Activated naive CD4-positive, alpha-beta T cell treated with anti-CD3 and anti-CD28 coated beads, Interleukin-2, amount 50 U/mL, for 72 hours (primary cell): ENCODE data around the gene GRAMD2A. TPM values are rescaled to one million over a fixed set of nuclear protein-coding genes. Genes with fewer than 3 reads are reported as not detected.
A peak's percentile ranks its signal among the peaks of the same experiment; 100 is the strongest.
"Not testable (repeated sequence)": the region's sequence is repeated elsewhere in the genome, so short reads cannot be mapped to it uniquely, and the experiment has no call there.

Experiments
- ATAC-seq, 2 donors: fragments of 150-1000 bp; cut with Tn5 transposase; 2 replicates each; pipeline ENCODE4 v1.10.0; 2021; ENCODE audit warnings: mild to moderate bottlenecking in 2 of 2, moderate library complexity in 2 of 2
- DNase-seq, 2 donors: peaks; one replicate each; pipeline ENCODE4 v3.0.0; 2021 to 2022; ENCODE audit warnings: low spot score in 2 of 2
- H3K27ac Mint-ChIP-seq, 2 donors: one replicate each; pipeline ENCODE4 v1.8.0; 2022; ENCODE audit warnings: mild to moderate bottlenecking in 2 of 2, mixed read lengths in 2 of 2
- H3K36me3 Mint-ChIP-seq, 2 donors: one replicate each; pipeline ENCODE4 v1.8.0; 2022; ENCODE audit warnings: mixed read lengths in 2 of 2
- H3K9me3 Mint-ChIP-seq, 2 donors: one replicate each; pipeline ENCODE4 v1.8.0; 2022; ENCODE audit warnings: mixed read lengths in 2 of 2
- total RNA-seq, 2 donors: library from RNA; stranded (reverse); gene quantifications; one replicate each; pipeline ENCODE4 v1.2.3, GENCODE V29; 2022

The GRAMD2A gene
- total RNA-seq, 2 donors from 2014 or later = not detected

GRCh38 chr15:72179950-72180581 is 17.5 kb downstream of the GRAMD2A start:
- Mint-ChIP-seq H3K36me3 (no peaks in the 10 kb centered on the region), H3K9me3 (no peaks in the 10 kb centered on the region), H3K27ac (no peak overlapping the region)
- DNase-seq (no peak), ATAC-seq (no peak)

- Mint-ChIP-seq H3K9me3 (no peaks in the 10 kb centered on the region), H3K36me3 (no peaks in the 10 kb centered on the region), H3K27ac (no peak overlapping the region)
- DNase-seq (no peak), ATAC-seq (no peak)
Observed at GRCh38 chr15:72178976-72179585, 18.5 kb downstream of the GRAMD2A start.

DNA sequence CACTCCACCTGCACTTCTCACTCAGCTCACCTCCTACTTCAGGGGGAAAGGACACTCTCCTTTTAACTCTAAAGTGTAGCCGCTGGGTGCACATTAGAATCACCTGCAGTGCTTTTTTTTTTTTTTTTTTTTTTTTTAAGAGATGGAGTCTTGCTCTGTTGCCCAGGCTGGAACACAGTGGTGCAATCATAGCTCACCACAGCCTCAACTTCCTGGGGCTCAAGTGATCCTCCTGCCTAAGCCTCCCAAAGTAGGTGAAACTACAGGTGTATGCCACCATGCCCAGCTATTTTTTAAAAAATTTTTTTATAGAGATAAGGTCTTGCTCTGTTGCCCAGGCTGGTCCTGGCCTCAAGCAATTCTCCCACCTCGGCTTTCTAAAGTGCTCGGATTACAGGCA is 20.8 kb downstream of the GRAMD2A start:
- no peak overlapping the region for H3K27ac Mint-ChIP-seq
- ATAC-seq (no peak), DNase-seq (no peak)
- H3K9me3 Mint-ChIP-seq = no peaks in the 10 kb centered on the region
- no peaks in the 10 kb centered on the region for H3K36me3 Mint-ChIP-seq

- no peak for ATAC-seq
- H3K9me3 Mint-ChIP-seq = no peaks in the 10 kb centered on the region
- no peak overlapping the region for H3K27ac Mint-ChIP-seq
Observed at GRCh38 chr15:72176159-72176558, 21.4 kb downstream of the GRAMD2A start.

DNA sequence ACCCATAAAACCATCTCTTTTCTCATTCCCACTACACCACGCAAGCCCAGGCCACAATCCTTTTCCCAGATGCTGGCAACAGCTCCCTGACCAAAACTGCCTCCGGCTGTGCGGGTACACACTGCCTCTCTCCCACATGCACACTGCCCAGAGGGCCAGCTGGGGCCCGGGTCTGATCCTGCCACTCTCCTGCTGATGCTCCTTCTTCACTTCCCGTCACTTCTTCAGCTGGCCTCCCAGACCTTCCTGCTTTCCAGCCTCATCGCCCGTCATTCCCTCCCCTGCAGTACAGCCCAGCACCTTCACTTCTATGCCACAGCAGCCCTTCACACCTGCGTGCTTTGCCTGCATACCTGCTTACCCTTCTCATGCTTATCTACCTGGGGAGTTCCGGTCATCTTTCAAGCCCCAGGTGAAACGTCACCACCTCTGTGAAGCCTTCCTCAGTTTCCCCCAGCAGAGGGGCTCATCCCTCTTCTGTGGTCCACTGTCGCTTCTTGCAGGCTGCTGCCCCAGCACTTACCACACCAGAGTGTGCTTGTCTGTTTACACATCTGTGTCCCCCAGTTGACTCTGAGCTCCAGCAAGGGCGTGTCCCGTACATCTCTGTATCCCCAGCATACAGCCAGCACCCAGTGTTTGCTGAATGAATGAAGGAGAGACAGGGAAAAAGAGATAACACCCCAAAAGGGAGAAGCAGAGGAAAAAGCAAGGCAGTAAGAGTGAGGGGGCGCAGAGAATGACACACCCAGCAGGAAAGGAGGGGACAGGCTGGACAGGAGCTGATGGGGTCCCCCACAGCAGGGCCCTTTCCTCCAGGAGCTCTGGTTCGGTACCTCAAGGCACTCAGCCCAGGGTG is 22.2 kb downstream of the GRAMD2A start:
- ATAC-seq = no peak
- Mint-ChIP-seq H3K9me3 (no peaks in the 10 kb centered on the region), H3K27ac (peak overlapping the region in 1 of 2 donors; percentile 7), H3K36me3 (no peaks in the 10 kb centered on the region)
- no peak for DNase-seq

More at GRCh38 chr15:72176159-72176558, 21.4 kb downstream of the GRAMD2A start:
- no peak for DNase-seq
- H3K36me3 Mint-ChIP-seq = no peaks in the 10 kb centered on the region

DNA sequence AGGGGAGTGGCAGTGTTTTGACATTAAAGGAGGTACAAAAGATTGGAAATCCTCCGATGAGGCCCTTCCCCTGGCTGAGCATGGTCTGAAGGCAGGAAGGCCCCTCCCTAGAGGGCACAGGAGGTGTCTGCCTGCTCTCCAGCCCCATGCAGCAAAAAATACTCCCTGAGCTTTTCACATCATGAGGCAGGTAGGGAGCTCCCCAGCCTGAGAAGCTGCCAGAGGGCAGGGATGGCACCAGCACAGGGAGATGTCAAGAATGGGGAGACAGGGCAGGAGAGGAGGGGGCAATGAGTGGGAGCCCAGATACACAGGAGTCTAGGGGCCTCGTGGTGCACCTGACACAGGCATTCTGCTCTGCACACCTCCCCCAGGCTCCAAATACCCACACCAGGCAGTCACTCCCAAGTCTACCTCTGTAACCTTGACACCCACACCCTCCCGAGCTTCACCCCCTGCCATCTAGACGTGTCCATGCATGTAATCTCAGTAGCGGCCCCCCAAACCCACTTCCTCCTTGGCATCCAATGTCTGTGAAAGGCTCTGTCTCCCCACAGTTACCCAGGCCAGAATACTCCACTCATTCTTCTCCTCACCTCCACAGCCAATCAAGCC is 22.9 kb downstream of the GRAMD2A start:
- ATAC-seq (no peak), DNase-seq (no peak)
- H3K9me3 Mint-ChIP-seq = no peaks in the 10 kb centered on the region
- peak overlapping the region; percentile 7 to 70 for H3K27ac Mint-ChIP-seq
- no peaks in the 10 kb centered on the region for H3K36me3 Mint-ChIP-seq

DNA sequence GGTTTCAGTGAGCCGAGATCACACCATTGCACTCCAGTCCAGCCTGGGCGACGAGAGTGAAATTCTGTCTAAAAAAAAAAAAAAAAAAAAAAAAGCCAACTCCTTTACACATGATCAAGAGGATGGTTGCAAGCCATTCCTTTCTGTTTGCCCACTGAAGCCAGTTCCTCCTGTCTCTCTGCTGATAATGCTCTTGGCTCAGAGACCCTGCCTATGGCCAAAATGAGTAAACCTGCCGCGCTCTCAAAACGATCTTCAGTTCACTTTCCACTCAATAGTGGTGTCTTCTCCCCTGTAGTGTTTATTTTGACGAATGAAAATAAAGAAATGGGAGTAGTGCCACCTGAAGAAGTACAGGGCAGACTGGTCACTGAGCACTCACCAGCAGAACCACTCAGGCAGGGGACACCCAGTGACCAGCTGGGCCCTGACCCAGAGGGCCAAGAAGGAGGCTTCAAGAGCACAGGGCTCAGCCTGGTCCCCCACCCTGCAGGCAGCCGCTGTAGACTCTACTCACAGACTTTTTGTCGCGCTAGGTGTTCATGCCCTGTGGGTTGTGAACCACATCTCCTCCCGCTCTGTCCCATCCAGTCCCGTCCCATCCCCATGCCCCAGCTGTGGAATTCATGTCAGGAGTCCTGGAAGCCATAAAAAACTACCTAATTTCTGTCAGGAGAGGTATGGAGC is 23.6 kb downstream of the GRAMD2A start:
- no peaks in the 10 kb centered on the region for H3K36me3 Mint-ChIP-seq
- no peak for ATAC-seq
- no peak for DNase-seq
- H3K9me3 Mint-ChIP-seq = no peaks in the 10 kb centered on the region
- H3K27ac Mint-ChIP-seq = no peak overlapping the region

- DNase-seq (no peak), ATAC-seq (no peak)
- Mint-ChIP-seq H3K9me3 (no peaks in the 10 kb centered on the region), H3K27ac (no peak overlapping the region), H3K36me3 (no peaks in the 10 kb centered on the region)
Observed at GRCh38 chr15:72173401-72173800, 24.2 kb downstream of the GRAMD2A start.

DNA sequence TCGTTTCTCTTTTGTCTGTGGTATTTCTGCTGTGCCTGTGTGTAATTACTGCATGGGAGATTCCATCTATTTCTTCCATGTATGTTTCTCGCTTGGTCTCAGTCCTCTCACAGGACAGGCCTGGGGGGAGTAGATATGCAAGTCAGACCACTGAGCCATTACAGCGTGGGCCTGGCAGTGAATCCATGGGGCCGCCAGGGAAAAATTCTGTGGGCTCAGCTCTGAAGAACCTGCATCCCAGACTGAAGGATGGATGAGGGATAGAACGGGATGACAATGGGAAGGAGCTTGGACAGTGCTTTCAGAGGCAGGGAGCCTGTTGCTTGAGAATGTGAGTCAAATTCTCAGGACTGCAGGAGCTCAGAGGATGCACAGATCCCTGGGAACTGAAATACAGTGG is 24.8 kb downstream of the GRAMD2A start:
- ATAC-seq (no peak), DNase-seq (no peak)
- no peak overlapping the region for H3K27ac Mint-ChIP-seq
- H3K9me3 Mint-ChIP-seq = no peaks in the 10 kb centered on the region
- H3K36me3 Mint-ChIP-seq = no peaks in the 10 kb centered on the region

- H3K36me3 Mint-ChIP-seq, H3K27ac Mint-ChIP-seq, ATAC-seq, DNase-seq, H3K9me3 Mint-ChIP-seq: not testable (repeated sequence)
Observed at GRCh38 chr15:72171978-72172377, 25.6 kb downstream of the GRAMD2A start.

DNA sequence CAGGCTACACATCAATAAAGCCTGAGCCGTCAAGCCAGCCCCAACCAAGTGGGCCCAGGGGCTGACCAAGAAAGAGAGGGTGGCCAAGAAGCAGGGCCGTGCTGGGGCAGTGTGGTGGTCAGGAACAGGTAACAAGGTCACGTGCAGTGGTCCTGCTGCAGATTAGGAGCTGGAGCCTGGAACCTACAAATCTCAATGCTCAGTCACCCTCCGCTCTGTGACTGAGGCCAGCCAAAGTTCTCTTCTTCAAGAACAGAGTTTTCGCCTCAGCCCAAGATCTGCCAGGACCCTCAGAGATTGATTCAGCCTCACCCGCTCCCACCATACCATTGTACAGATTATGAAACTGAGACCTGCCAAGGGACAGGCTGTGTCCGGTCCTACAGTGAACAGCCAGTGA is 26.9 kb downstream of the GRAMD2A start:
- no peaks in the 10 kb centered on the region for H3K9me3 Mint-ChIP-seq
- H3K36me3 Mint-ChIP-seq = no peaks in the 10 kb centered on the region
- no peak overlapping the region for H3K27ac Mint-ChIP-seq
- no peak for DNase-seq
- ATAC-seq = no peak

DNA sequence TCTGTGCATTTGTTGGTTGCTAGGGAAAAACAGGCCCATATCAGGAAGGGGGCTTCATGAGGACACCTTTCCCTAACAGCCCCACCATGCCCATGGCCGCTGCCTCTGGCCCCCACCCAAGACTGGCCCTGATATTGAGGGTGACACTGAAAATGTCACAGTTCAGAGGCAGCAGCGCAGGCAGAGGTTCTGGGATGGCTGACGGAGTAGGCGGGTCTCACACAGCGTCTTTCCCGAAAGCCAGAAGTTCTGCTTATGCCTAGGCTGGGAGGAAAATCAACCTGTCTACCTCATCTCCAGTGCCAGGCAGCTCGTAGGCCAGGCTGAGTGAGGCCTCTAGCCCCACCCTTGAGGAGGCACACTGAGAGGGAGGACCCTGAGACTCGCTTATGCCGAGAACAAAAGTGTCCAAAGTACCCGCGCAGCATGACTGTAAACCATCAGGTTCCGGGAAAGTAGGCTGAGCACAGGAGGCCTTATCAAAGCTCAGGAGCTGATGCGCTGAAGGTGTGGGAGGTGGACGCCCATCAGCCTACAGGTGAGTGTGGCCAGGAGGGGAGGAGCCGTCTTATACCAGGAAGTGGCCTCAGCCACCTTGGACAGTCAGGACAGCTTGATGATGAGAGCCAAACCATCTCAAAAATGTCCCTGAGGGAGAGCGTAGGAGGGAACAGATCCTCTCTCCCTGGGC is 27.5 kb downstream of the GRAMD2A start:
- no peak overlapping the region for H3K27ac Mint-ChIP-seq
- H3K9me3 Mint-ChIP-seq = no peaks in the 10 kb centered on the region
- DNase-seq (no peak), ATAC-seq (no peak)
- no peaks in the 10 kb centered on the region for H3K36me3 Mint-ChIP-seq

GRCh38 chr15:72169236-72169920 is 28.2 kb downstream of the GRAMD2A start:
- Mint-ChIP-seq H3K9me3 (no peaks in the 10 kb centered on the region), H3K36me3 (no peaks in the 10 kb centered on the region), H3K27ac (peak overlapping the region in 1 of 2 donors; percentile 13)
- DNase-seq (no peak), ATAC-seq (no peak)

- ATAC-seq (no peak), DNase-seq (no peak)
- no peak overlapping the region for H3K27ac Mint-ChIP-seq
- no peaks in the 10 kb centered on the region for H3K9me3 Mint-ChIP-seq
- H3K36me3 Mint-ChIP-seq = no peaks in the 10 kb centered on the region
Observed at GRCh38 chr15:72168808-72169190, 28.8 kb downstream of the GRAMD2A start.

- DNase-seq (no peak), ATAC-seq (peak in 1 of 2 donors; percentile 24)
- Mint-ChIP-seq H3K36me3 (no peaks in the 10 kb centered on the region), H3K9me3 (no peaks in the 10 kb centered on the region), H3K27ac (peak overlapping the region; percentile 13 to 22)
Observed at GRCh38 chr15:72168131-72168807, 29.3 kb downstream of the GRAMD2A start.
